Endodermal cell (in vitro differentiated cells): ENCODE data around the gene LTBP4. TPM values are rescaled to one million over a fixed set of nuclear protein-coding genes. Genes with fewer than 3 reads are reported as not detected.
"Not testable (repeated sequence)": the region's sequence is repeated elsewhere in the genome, so short reads cannot be mapped to it uniquely, and the experiment has no call there.

ENCODE experiments used
- DNase-seq: peaks from one replicate; pipeline ENCODE4 v3.0.0-alpha.2; 2017
- H3K27ac ChIP-seq: 2 replicates; pipeline ENCODE4 v1.5.1; 2013; ENCODE audit warnings: mild to moderate bottlenecking, low read depth, low read length, moderate library complexity
- H3K27me3 ChIP-seq: 2 replicates; pipeline ENCODE4 v1.6.1; 2013; ENCODE audit warnings: mild to moderate bottlenecking, low read length, moderate library complexity; ENCODE audit not compliant: insufficient read depth, control insufficient read depth, poor library complexity, severe bottlenecking
- H3K36me3 ChIP-seq: 2 replicates; pipeline ENCODE4 v1.7.0; 2013; ENCODE audit warnings: mild to moderate bottlenecking, low read length, moderate library complexity; ENCODE audit not compliant: control insufficient read depth, insufficient read depth
- H3K4me1 ChIP-seq: one replicate; pipeline ENCODE4 v1.7.0; 2013; ENCODE audit warnings: low read length; ENCODE audit not compliant: control insufficient read depth, insufficient read depth
- H3K4me3 ChIP-seq: 2 replicates; pipeline ENCODE4 v1.5.1; 2013; ENCODE audit warnings: mild to moderate bottlenecking, low read length, moderate library complexity
- H3K9ac ChIP-seq: 2 replicates; pipeline ENCODE4 v1.6.1; 2013; ENCODE audit warnings: mild to moderate bottlenecking, low read length, moderate library complexity; ENCODE audit not compliant: poor library complexity, severe bottlenecking; ENCODE audit errors: extremely low read depth
- H3K9me3 ChIP-seq: 2 replicates; pipeline ENCODE4 v1.6.1; 2013; ENCODE audit warnings: mild to moderate bottlenecking, low read length, moderate library complexity; ENCODE audit not compliant: control insufficient read depth
- H3K27ac Mint-ChIP-seq: 2 replicates; pipeline ENCODE4 v1.8.0; 2020; ENCODE audit warnings: mixed read lengths
- H3K27me3 Mint-ChIP-seq: 2 replicates; pipeline ENCODE4 v1.8.0; 2021; ENCODE audit warnings: mild to moderate bottlenecking, mixed read lengths; ENCODE audit not compliant: insufficient read depth
- H3K36me3 Mint-ChIP-seq: 2 replicates; pipeline ENCODE4 v1.8.0; 2020; ENCODE audit warnings: low read depth, mixed read lengths
- H3K4me1 Mint-ChIP-seq: 2 replicates; pipeline ENCODE4 v1.8.0; 2020; ENCODE audit warnings: mixed read lengths
- H3K4me3 Mint-ChIP-seq: 2 replicates; pipeline ENCODE4 v1.8.0; 2020; ENCODE audit warnings: mild to moderate bottlenecking, moderate library complexity, mixed read lengths
- H3K9me3 Mint-ChIP-seq: 2 replicates; pipeline ENCODE4 v1.8.0; 2020; ENCODE audit warnings: mild to moderate bottlenecking, mixed read lengths
- CTCF ChIP-seq: fragments of 200-600 bp; sonication (generic); conservative IDR thresholded peaks from 2 replicates; pipeline ENCODE4 v1.5.0; 2021; ENCODE audit warnings: antibody characterized with exemption, mild to moderate bottlenecking
- WGBS, 2 experiments: methylation state at CpG; one replicate each; pipeline versions ENCODE4 v1.1.5 to v1.1.7; 2013; ENCODE audit warnings: missing lambda C conversion rate in 2 of 2, mixed read lengths in 1 of 2; ENCODE audit not compliant: insufficient coverage in 1 of 2, insufficient read length in 1 of 2; 5-methylcytosine and 5-hydroxymethylcytosine counted together
- total RNA-seq, 2 donors: library from RNA; stranded (reverse); fragmentation: NEBNext Ultra II Directional in 1 of 2; extraction: Animal tissue kit (Norgen Biotek cat#: 25700) in 1 of 2; gene quantifications; 2 replicates in 1 of 2; 3 replicates in 1 of 2; pipeline ENCODE4 v1.2.1, GENCODE V29; 2021

LTBP4 gene
- total RNA-seq, 2 donors from 2014 or later, result 104 to 133 TPM

- H3K27ac Mint-ChIP-seq, result no peak overlapping the region
- DNase-seq, result no peak
- peaks cover 40% of the 10 kb centered on the region for H3K36me3 Mint-ChIP-seq
- H3K27ac ChIP-seq, result peak overlapping the region; percentile 44
- H3K4me3 Mint-ChIP-seq, result no peak overlapping the region
- H3K27me3 Mint-ChIP-seq, result peaks cover 7% of the 10 kb centered on the region
- H3K9me3 ChIP-seq, result no peaks in the 10 kb centered on the region
- no peaks in the 10 kb centered on the region for H3K27me3 ChIP-seq
- H3K36me3 ChIP-seq, result peaks cover 19% of the 10 kb centered on the region
- TF ChIP-seq CTCF, result no peak
- H3K4me3 ChIP-seq, result no peak overlapping the region
- no peaks in the 10 kb centered on the region for H3K4me1 ChIP-seq
- no peaks in the 10 kb centered on the region for H3K4me1 Mint-ChIP-seq
- H3K9me3 Mint-ChIP-seq, result peaks cover 1% of the 10 kb centered on the region
- 88 to 97% methylated on average over 5 to 24 of the region's 26 CpGs for WGBS, 2 experiments
- no peak overlapping the region for H3K9ac ChIP-seq
These were observed 11.4 kb upstream of the LTBP4 start for GRCh38 chr19:40589591-40590429.

- Histone ChIP-seq H3K27me3 (no peaks in the 10 kb centered on the region), H3K9me3 (no peaks in the 10 kb centered on the region), H3K36me3 (peaks cover 15% of the 10 kb centered on the region), H3K27ac (peak overlapping the region; percentile 44), H3K4me3 (no peak overlapping the region), H3K4me1 (no peaks in the 10 kb centered on the region), H3K9ac (no peak overlapping the region)
- 92 to 94% methylated on average over 12 to 22 of the region's 22 CpGs for WGBS, 2 experiments
- no peak for TF ChIP-seq CTCF
- Mint-ChIP-seq H3K36me3 (peaks cover 38% of the 10 kb centered on the region), H3K27ac (no peak overlapping the region), H3K4me1 (no peaks in the 10 kb centered on the region), H3K27me3 (peaks cover 16% of the 10 kb centered on the region), H3K9me3 (peaks cover 1% of the 10 kb centered on the region), H3K4me3 (no peak overlapping the region)
- DNase-seq, result peak; percentile 38
These were observed 10.5 kb upstream of the LTBP4 start for GRCh38 chr19:40590464-40591265.

- Mint-ChIP-seq H3K36me3 (peaks cover 29% of the 10 kb centered on the region), H3K27me3 (peaks cover 26% of the 10 kb centered on the region)
- WGBS, 2 experiments, result 91 to 98% methylated on average over 3 to 4 of the region's 4 CpGs
These were observed 9.4 kb upstream of the LTBP4 start for GRCh38 chr19:40591724-40592123.

More at GRCh38 chr19:40591724-40592123, 9.4 kb upstream of the LTBP4 start:
- not testable (repeated sequence) for H3K27ac Mint-ChIP-seq, H3K9ac ChIP-seq, H3K4me3 Mint-ChIP-seq, H3K4me3 ChIP-seq, H3K4me1 ChIP-seq, H3K27me3 ChIP-seq, H3K4me1 Mint-ChIP-seq, H3K27ac ChIP-seq, H3K9me3 ChIP-seq, H3K9me3 Mint-ChIP-seq, DNase-seq
- H3K36me3 ChIP-seq, result peaks cover 11% of the 10 kb centered on the region
